Mammary epithelial cell (primary cell): Measurements from ENCODE around the gene WNT2B.

ENCODE experiments used
- EZH2 ChIP-seq: IDR thresholded peaks from 2 replicates; pipeline ENCODE4 v1.6.1; 2012; ENCODE audit warnings: low read length, inconsistent platforms, borderline replicate concordance
- TF ChIP-seq, protein P1 (sequence below), 2 donors: IDR thresholded peaks in 1 of 2; conservative IDR thresholded peaks in 1 of 2; 2 replicates each; pipeline ENCODE4 v1.5.1; 2011 to 2012; ENCODE audit warnings: inconsistent platforms in 2 of 2, low read length in 2 of 2, mild to moderate bottlenecking in 2 of 2, control low read depth in 1 of 2, low read depth in 1 of 2; ENCODE audit not compliant: insufficient read depth in 1 of 2; ENCODE audit errors: extremely low read depth in 1 of 2

DNA sequence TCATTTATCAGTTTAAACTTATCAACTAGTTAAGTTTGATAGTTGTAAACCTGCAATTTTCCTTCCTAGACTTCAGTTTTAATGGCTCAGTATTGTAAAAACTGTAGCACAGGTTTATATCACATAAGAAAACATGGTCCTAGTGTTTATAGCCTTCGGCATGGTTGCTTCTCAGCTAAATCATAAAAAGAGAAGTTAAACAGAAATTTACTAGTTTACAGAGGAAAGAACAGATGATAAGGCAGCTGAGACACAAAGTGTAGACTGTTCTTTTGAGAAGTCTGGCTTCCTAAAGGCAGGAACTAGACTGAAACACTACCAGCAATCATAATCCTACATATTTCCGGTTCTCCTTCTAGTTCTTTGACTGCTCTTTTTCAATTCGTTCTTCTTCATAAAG is 39.8 kb downstream of the WNT2B start:
- TF ChIP-seq, protein P1, sequence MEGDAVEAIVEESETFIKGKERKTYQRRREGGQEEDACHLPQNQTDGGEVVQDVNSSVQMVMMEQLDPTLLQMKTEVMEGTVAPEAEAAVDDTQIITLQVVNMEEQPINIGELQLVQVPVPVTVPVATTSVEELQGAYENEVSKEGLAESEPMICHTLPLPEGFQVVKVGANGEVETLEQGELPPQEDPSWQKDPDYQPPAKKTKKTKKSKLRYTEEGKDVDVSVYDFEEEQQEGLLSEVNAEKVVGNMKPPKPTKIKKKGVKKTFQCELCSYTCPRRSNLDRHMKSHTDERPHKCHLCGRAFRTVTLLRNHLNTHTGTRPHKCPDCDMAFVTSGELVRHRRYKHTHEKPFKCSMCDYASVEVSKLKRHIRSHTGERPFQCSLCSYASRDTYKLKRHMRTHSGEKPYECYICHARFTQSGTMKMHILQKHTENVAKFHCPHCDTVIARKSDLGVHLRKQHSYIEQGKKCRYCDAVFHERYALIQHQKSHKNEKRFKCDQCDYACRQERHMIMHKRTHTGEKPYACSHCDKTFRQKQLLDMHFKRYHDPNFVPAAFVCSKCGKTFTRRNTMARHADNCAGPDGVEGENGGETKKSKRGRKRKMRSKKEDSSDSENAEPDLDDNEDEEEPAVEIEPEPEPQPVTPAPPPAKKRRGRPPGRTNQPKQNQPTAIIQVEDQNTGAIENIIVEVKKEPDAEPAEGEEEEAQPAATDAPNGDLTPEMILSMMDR (conservative IDR thresholded peaks at IDR 0.05 in 1 of 2, IDR thresholded peaks at IDR 0.05 in 1 of 2; ENCODE audit: extremely low read depth in 1 of 2, insufficient read depth in 1 of 2, low read depth in 1 of 2, low read length in 2 of 2), result no peak
- no peak for TF ChIP-seq EZH2
